IMR-90 (cell line): ENCODE data around the gene GTF2A2. TPM values are rescaled to one million over a fixed set of nuclear protein-coding genes. Genes with fewer than 3 reads are reported as not detected.

Source experiments
- ATAC-seq: fragments of 200-7000 bp; cut with Tn5 transposase; 2 replicates; pipeline ENCODE4 v1.9.1; 2020; ENCODE audit warnings: low read depth, mild to moderate bottlenecking, moderate library complexity
- BruUV-seq: library from RNA; stranded (reverse); fragments of 400-500 nt; replicated peaks from 2 replicates; lab custom pipeline; 2021; lab: Mats Ljungman, UMichigan
- CTCF ChIA-PET: fragments of 300-600 bp; formaldehyde crosslinking; extraction: SDS; loops from one replicate; lab custom pipeline; 2021; ENCODE audit warnings: antibody characterized with exemption; lab: Yijun Ruan, JAX
- POLR2A ChIA-PET: fragments of 300-600 bp; sonication (Branson Sonifier 250); formaldehyde crosslinking; loops from one replicate; lab custom pipeline; 2022; ENCODE audit warnings: antibody characterized with exemption; ENCODE audit not compliant: unreplicated experiment; lab: Charles Lee
- DNase-seq: peaks from one replicate; pipeline ENCODE4 v3.0.0; 2013
- H2AFZ ChIP-seq: replicated peaks from 2 replicates; pipeline ENCODE3; 2013; ENCODE audit warnings: low read length, mild to moderate bottlenecking; ENCODE audit not compliant: poor library complexity
- H2AK5ac ChIP-seq: 2 replicates; pipeline ENCODE4 v1.6.1; 2013; ENCODE audit warnings: low read depth, low read length, inconsistent platforms
- H2AK9ac ChIP-seq: replicated peaks from 2 replicates; pipeline ENCODE3; 2013; ENCODE audit warnings: mild to moderate bottlenecking, low read depth, low read length, moderate library complexity; ENCODE audit not compliant: poor library complexity
- H2BK120ac ChIP-seq: 2 replicates; pipeline ENCODE4 v1.6.1; 2013; ENCODE audit warnings: low read depth, low read length, inconsistent platforms
- H2BK15ac ChIP-seq: 3 replicates; pipeline ENCODE4 v1.6.1; 2013; ENCODE audit warnings: low read depth, low read length, inconsistent platforms
- H2BK20ac ChIP-seq: 2 replicates; pipeline ENCODE4 v1.6.1; 2013; ENCODE audit warnings: low read depth, mild to moderate bottlenecking, inconsistent platforms, low read length, moderate library complexity
- H2BK5ac ChIP-seq: 2 replicates; pipeline ENCODE4 v1.6.1; 2013; ENCODE audit warnings: mild to moderate bottlenecking, low read depth, low read length, inconsistent platforms; ENCODE audit not compliant: poor library complexity, severe bottlenecking
- H3K14ac ChIP-seq: replicated peaks from 2 replicates; pipeline ENCODE4 v1.6.1; 2013; ENCODE audit warnings: low read depth, low read length, inconsistent platforms
- H3K18ac ChIP-seq: 2 replicates; pipeline ENCODE4 v1.6.1; 2013; ENCODE audit warnings: low read depth, low read length, control low read depth
- H3K23ac ChIP-seq: 2 replicates; pipeline ENCODE4 v1.6.1; 2013; ENCODE audit warnings: low read depth, low read length, inconsistent platforms
- H3K27ac ChIP-seq: 2 replicates; pipeline ENCODE4 v1.5.1; 2013; ENCODE audit warnings: mild to moderate bottlenecking, control low read depth, low read length; ENCODE audit not compliant: insufficient read depth
- H3K27me3 ChIP-seq: 2 replicates; pipeline ENCODE4 v1.6.1; 2013; ENCODE audit warnings: low read length; ENCODE audit not compliant: control insufficient read depth, insufficient read depth
- H3K36me3 ChIP-seq: 2 replicates; pipeline ENCODE4 v1.6.1; 2013; ENCODE audit warnings: low read length, mixed read lengths; ENCODE audit not compliant: control insufficient read depth, insufficient read depth
- H3K4ac ChIP-seq: 2 replicates; pipeline ENCODE4 v1.6.1; 2013; ENCODE audit warnings: low read depth, low read length, inconsistent platforms
- H3K4me1 ChIP-seq: 2 replicates; pipeline ENCODE4 v1.6.1; 2013; ENCODE audit warnings: low read length, mixed read lengths; ENCODE audit not compliant: control insufficient read depth, insufficient read depth
- H3K4me2 ChIP-seq: 2 replicates; pipeline ENCODE4 v1.6.1; 2013; ENCODE audit warnings: low read depth, mild to moderate bottlenecking, control low read depth, low read length, moderate library complexity
- H3K4me3 ChIP-seq: 2 replicates; pipeline ENCODE4 v1.5.1; 2013; ENCODE audit warnings: low read depth, mild to moderate bottlenecking, control low read depth, low read length, moderate library complexity; ENCODE audit not compliant: insufficient read depth
- H3K56ac ChIP-seq: 2 replicates; pipeline ENCODE4 v1.6.1; 2013; ENCODE audit warnings: low read length, inconsistent platforms; ENCODE audit not compliant: insufficient read depth; ENCODE audit errors: extremely low read depth
- H3K79me1 ChIP-seq, 2 experiments: 2 replicates each; pipeline ENCODE4 v1.6.1; 2013; ENCODE audit warnings: low read length in 2 of 2, inconsistent platforms in 1 of 2, low read depth in 1 of 2
- H3K9ac ChIP-seq: 2 replicates; pipeline ENCODE4 v1.6.1; 2013; ENCODE audit warnings: low read depth, low read length, control low read depth
- H3K9me1 ChIP-seq: 2 replicates; pipeline ENCODE4 v1.6.1; 2013; ENCODE audit warnings: low read length, inconsistent platforms; ENCODE audit not compliant: insufficient read depth
- H3K9me3 ChIP-seq: 2 replicates; pipeline ENCODE4 v1.6.1; 2013; ENCODE audit warnings: low read length; ENCODE audit not compliant: control insufficient read depth, insufficient read depth
- H4K20me1 ChIP-seq: 2 replicates; pipeline ENCODE4 v1.6.1; 2013; ENCODE audit warnings: low read length, inconsistent platforms; ENCODE audit not compliant: insufficient read depth
- H4K5ac ChIP-seq: 2 replicates; pipeline ENCODE4 v1.6.1; 2013; ENCODE audit warnings: mild to moderate bottlenecking, low read depth, low read length, control low read depth
- H4K8ac ChIP-seq, 2 experiments: 2 replicates each; pipeline ENCODE4 v1.6.1; 2013; ENCODE audit warnings: low read depth in 2 of 2, low read length in 2 of 2, control low read depth in 1 of 2, inconsistent platforms in 1 of 2
- H4K91ac ChIP-seq: 2 replicates; pipeline ENCODE4 v1.6.1; 2013; ENCODE audit warnings: low read depth, low read length, inconsistent platforms; ENCODE audit not compliant: insufficient read depth
- BHLHE40 ChIP-seq: fragments of 150-350 bp; IDR thresholded peaks from 2 replicates; pipeline ENCODE4 v1.6.1; 2016; ENCODE audit warnings: mild to moderate bottlenecking, low read depth, low read length
- FOS ChIP-seq: fragments of 150-350 bp; IDR thresholded peaks from 2 replicates; pipeline ENCODE4 v1.6.1; 2016; ENCODE audit warnings: low read depth, low read length
- NFE2L2 ChIP-seq: fragments of 150-350 bp; IDR thresholded peaks from 2 replicates; pipeline ENCODE4 v1.6.1; 2016; ENCODE audit warnings: low read depth, mild to moderate bottlenecking, low read length
- WGBS, 2 experiments: methylation state at CpG; one replicate each; pipeline versions ENCODE4 v1.1.5 to v1.1.7; 2013; ENCODE audit warnings: missing lambda C conversion rate in 2 of 2; ENCODE audit not compliant: insufficient read length in 1 of 2; ENCODE audit errors: extremely low coverage in 2 of 2; 5-methylcytosine and 5-hydroxymethylcytosine counted together
- dilution Hi-C: fragments of 300-500 bp; cut with HindIII; formaldehyde crosslinking; loops from one replicate; pipeline ENCODE4 v1.14.3; 2018; ENCODE audit warnings: low sequenced_read_pairs; ENCODE audit not compliant: unreplicated experiment
- in situ Hi-C: fragments of 300-500 bp; cut with MboI; formaldehyde crosslinking; loops from 3 replicates; pipeline ENCODE4 v1.14.3; 2019; ENCODE audit warnings: low sequenced_read_pairs, inconsistent platforms, mixed read lengths
- intact Hi-C: fragments of 100-400 bp; cut with micrococcal nuclease; formaldehyde crosslinking; loops from 2 replicates; pipeline ENCODE4 v1.10.0; 2022
- polyA plus RNA-seq, 3 experiments: library from polyadenylated mRNA; depleted of rRNA; stranded (reverse); fragments of >200 nt; gene quantifications; 2 replicates each; pipeline ENCODE4 v1.2.3, GENCODE V29; 2012; ENCODE audit warnings: low replicate concordance in 1 of 3
- total RNA-seq: library from RNA; depleted of rRNA; stranded (reverse); fragments of >200 nt; gene quantifications from 2 replicates; pipeline ENCODE4 v1.2.3, GENCODE V29; 2012

Gene GTF2A2
- total and polyA plus RNA-seq, 2 of the 4 experiments (the other 2 are of a cell fraction), result 10.2 to 29.9 TPM

GRCh38 chr15:59701880-59702279 is 44.6 kb upstream of the GTF2A2 start:
- no peak overlapping the region for H4K5ac ChIP-seq
- BruUV-seq, result no TSS peak
- H3K27ac ChIP-seq, result no peak overlapping the region
- ATAC-seq (no peak), DNase-seq (no peak)
- in situ Hi-C loops (no loop called here), dilution Hi-C loops (no loop called here), intact Hi-C loops (no loop called here)
- H4K20me1 ChIP-seq, result no peaks in the 10 kb centered on the region
- no peak overlapping the region for H3K18ac ChIP-seq
- H2AK5ac ChIP-seq, result no peak overlapping the region
- H3K36me3 ChIP-seq, result no peaks in the 10 kb centered on the region
- no peak overlapping the region for H3K4me2 ChIP-seq
- ChIA-PET CTCF (interaction anchor here (0.9 kb wide), 1 partner anchor 10 kb away, joined by 3 read pairs; no protein-coding TSS in a partner anchor), POLR2A (no interaction called here)
- no peak overlapping the region for H3K4ac ChIP-seq
- no peak overlapping the region for H3K23ac ChIP-seq
- H3K9me3 ChIP-seq, result no peaks in the 10 kb centered on the region
- H3K56ac ChIP-seq, result no peak overlapping the region
- H2BK15ac ChIP-seq, result no peak overlapping the region
- WGBS, 2 experiments, result 100% methylated on average over 2 of the region's 4 CpGs; no CpG with 5 or more reads in 1 of the 2 experiments
- no peak overlapping the region for H2AFZ ChIP-seq
- H4K8ac ChIP-seq, result no peak overlapping the region
- H3K4me1 ChIP-seq, result no peaks in the 10 kb centered on the region
- H2BK5ac ChIP-seq, result no peak overlapping the region
- H2AK9ac ChIP-seq, result no peak overlapping the region
- no peaks in the 10 kb centered on the region for H3K9me1 ChIP-seq
- no peak overlapping the region for H2BK20ac ChIP-seq
- no peak overlapping the region for H3K14ac ChIP-seq
- H3K27me3 ChIP-seq, result no peaks in the 10 kb centered on the region; the same call in 1 of the 2 replicates
- no peak overlapping the region for H2BK120ac ChIP-seq
- H3K4me3 ChIP-seq, result no peak overlapping the region
- no peak for TF ChIP-seq FOS
- TF ChIP-seq BHLHE40, result no peak
- no peak for TF ChIP-seq NFE2L2
- H3K79me1 ChIP-seq, result no peaks in the 10 kb centered on the region
- H3K9ac ChIP-seq, result no peak overlapping the region
- no peak overlapping the region for H4K91ac ChIP-seq
